Epidermal melanocyte (primary cell): ENCODE measurements around the gene GABRB1.

Experiments used
- DNase-seq: peaks from one replicate; pipeline ENCODE4 v3.0.0; 2011; ENCODE audit warnings: low spot score; ENCODE audit not compliant: insufficient read length

GABRB1 gene

GRCh38 chr4:47031011-47031678 lies at the start of gene GABRB1:
TSS of gene GABRB1 (plus strand) at chr4:47031567.
- no peak for DNase-seq

- no peak for DNase-seq
Measured at GRCh38 chr4:46984781-46985180, 46.6 kb upstream of the GABRB1 start.

- DNase-seq, result no peak
Measured at GRCh38 chr4:46986922-46987638, 44.3 kb upstream of the GABRB1 start.

GRCh38 chr4:46992338-46992737 lies 39.0 kb upstream of the GABRB1 start:
- DNase-seq, result no peak

- no peak for DNase-seq
Measured at GRCh38 chr4:46993075-46994006, 38.0 kb upstream of the GABRB1 start, which contains the start of gene GABRA4. TSS of gene GABRA4 (minus strand) at chr4:46993581. CDS start at chr4:46993424, 157 bp downstream.

- DNase-seq, result no peak
Measured at GRCh38 chr4:46994007-46994405, 37.4 kb upstream of the GABRB1 start.

GRCh38 chr4:46999566-46999965 lies 31.8 kb upstream of the GABRB1 start:
- no peak for DNase-seq

- no peak for DNase-seq
Measured at GRCh38 chr4:47000406-47000805, 31.0 kb upstream of the GABRB1 start.

GRCh38 chr4:47002580-47002979 lies 28.8 kb upstream of the GABRB1 start:
- DNase-seq, result no peak

GRCh38 chr4:47010347-47010911 lies 20.9 kb upstream of the GABRB1 start:
- no peak for DNase-seq

- DNase-seq, result no peak
Measured at GRCh38 chr4:47010912-47011446, 20.4 kb upstream of the GABRB1 start.

GRCh38 chr4:47012676-47013075 lies 18.7 kb upstream of the GABRB1 start:
- DNase-seq, result no peak

- no peak for DNase-seq
Measured at GRCh38 chr4:47013373-47013772, 18.0 kb upstream of the GABRB1 start.

- no peak for DNase-seq
Measured at GRCh38 chr4:47017081-47017480, 14.3 kb upstream of the GABRB1 start.

- DNase-seq, result no peak
Measured at GRCh38 chr4:47017494-47017893, 13.9 kb upstream of the GABRB1 start.

- DNase-seq, result no peak
Measured at GRCh38 chr4:47031751-47032404, 511 bp downstream of the GABRB1 start.

- DNase-seq, result peak; percentile 21
Measured at GRCh38 chr4:47032405-47033106, 1.2 kb downstream of the GABRB1 start.

- no peak for DNase-seq
Measured at GRCh38 chr4:47038263-47038662, 6.9 kb downstream of the GABRB1 start.

GRCh38 chr4:47040828-47041227 lies 9.5 kb downstream of the GABRB1 start:
- no peak for DNase-seq

- DNase-seq, result no peak
Measured at GRCh38 chr4:47043821-47044220, 12.5 kb downstream of the GABRB1 start.
